ENCODE results near the gene ITIH1.

- TF ChIP-seq EP300 (IDR thresholded peaks at IDR 0.05) (no peak), CTCF (IDR thresholded peaks at IDR 0.05) (no peak)
Measured at GRCh38 chr3:52813810-52814209, 36.4 kb downstream of the ITIH1 start.
